GM12892 (cell line): ENCODE data around the gene FKBP14.
A peak's percentile ranks its signal among the peaks of the same experiment; 100 is the strongest.

Source experiments
- DNase-seq: peaks from one replicate; pipeline ENCODE4 v3.0.0; 2011; ENCODE audit not compliant: insufficient read length
- FAIRE-seq: peaks from 2 replicates; lab custom pipeline; 2011; peaks lifted over from hg19 to GRCh38; lab: Jason Lieb, UNC
- POLR2A ChIP-seq: IDR thresholded peaks from 2 replicates; pipeline ENCODE4 v1.6.1; 2011; ENCODE audit warnings: low read depth, low read length, control low read depth
- POLR2AphosphoS5 ChIP-seq: IDR thresholded peaks from 2 replicates; pipeline ENCODE4 v1.6.1; 2011; ENCODE audit warnings: low read depth, low read length, control low read depth
- TAF1 ChIP-seq: IDR thresholded peaks from 2 replicates; pipeline ENCODE4 v1.6.1; 2011; ENCODE audit warnings: low read depth, mild to moderate bottlenecking, control low read depth, low read length, borderline replicate concordance

Gene FKBP14

DNA sequence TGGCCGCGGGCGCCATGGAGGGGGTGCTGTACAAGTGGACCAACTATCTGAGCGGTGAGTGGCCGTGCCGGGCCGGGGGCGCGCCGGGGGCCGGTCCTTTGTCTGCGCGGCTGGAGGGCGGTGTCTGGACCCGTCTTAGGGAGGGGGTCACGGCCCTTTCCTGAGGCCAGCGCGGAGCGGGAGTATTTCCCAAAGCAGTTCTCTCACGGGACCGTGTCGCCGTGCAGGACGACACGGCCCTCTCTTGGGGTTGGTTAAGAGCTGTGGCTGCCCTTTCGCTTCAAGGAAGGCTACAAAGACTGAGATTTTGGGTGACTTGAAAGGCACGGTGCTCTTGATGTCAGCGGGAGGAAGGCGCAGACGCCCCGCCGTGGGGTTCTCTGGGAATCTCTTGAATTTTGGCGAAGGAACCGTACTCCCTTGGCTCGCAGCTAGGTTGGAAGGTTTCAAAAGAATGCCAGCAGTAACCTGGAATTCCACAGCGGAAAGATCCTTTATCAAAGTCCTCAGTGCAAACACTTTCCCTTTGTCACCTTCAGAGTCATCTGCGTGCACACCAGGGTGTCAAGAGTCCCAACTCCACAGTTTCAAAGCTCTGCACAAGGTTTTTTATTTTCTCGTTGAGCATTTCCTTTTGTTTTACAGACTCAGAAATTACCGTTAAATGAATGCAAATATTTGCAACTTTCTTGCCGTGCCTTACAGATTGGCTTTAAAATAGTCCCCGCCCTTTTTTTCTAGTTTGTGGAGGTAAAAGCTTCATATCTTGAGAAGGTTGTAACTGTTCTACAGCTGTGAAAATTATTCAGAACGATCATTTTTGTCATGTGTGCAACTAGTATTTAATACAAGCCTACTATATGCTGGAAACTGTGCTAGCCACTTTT is 2.5 kb upstream of the FKBP14 start:
- DNase-seq (peak; percentile 19), FAIRE-seq (peak; percentile 21)
- no peak for TF ChIP-seq POLR2AphosphoS5

DNA sequence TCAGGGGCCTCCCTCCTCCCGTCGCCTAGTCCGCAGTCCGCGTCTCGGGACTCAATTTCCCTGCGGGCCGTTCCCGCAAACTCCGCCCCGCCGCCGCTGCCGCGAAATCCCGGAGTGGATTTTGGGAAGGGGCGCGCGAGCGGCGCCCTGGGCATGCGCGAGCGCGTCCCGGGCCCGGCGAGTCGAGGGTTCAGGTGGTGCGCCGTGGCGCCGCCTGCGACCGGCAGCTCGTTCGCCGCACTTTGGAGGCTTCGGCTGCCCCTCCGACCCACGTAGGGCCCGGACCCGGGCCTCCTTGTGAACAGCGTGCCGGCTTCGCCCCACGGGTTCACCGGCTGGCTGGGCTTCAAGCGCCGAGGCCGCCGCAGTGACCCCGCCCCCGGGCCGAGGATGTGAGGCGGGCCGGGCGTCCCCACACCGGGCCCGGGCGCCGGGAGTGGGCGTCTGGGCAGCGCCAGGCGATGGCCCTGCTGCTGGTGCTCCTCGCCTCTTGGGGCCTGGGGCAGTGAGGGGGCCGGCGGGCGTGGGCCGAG is 1.8 kb upstream of the FKBP14 start, which contains the start of gene PLEKHA8:
TSS of gene PLEKHA8 (plus strand) at position 197 of the 533 bp plus-strand sequence. CDS start 351 bp downstream, outside the sequence.
- DNase-seq, result peak; percentile 69
- FAIRE-seq, result peak; percentile 88
- TF ChIP-seq TAF1 (no peak), POLR2A (0 out of 2 replicates have a peak, but pooled peaks have one; percentile 55)

DNA sequence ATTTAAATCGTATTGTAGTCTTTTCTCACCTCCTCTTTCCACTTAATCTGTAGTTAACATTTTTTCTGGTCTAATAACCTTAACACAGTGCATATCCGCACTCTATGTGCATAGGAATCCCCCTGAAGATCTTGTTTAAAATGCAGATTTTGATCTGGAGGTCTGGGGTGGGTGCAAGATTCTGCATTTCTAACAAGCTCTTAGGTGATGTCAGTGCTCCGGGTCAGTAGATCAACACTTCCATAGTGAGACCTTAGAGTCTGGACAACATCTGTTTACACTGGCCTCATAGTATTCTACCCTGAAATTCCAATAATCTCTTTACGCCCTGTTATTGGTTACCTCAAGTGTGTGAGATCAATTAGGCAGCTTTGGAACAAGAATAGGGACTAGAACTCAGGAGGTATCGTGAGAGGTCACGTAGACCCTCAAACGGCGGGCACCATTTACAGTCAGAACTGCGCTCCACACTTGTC is 1.3 kb upstream of the FKBP14 start:
- FAIRE-seq (no peak), DNase-seq (no peak)
- TF ChIP-seq POLR2A, result no peak; the same call in 1 of the 2 replicates
- TF ChIP-seq TAF1, result no peak
- TF ChIP-seq POLR2AphosphoS5, result no peak; the same call in 1 of the 2 replicates

DNA sequence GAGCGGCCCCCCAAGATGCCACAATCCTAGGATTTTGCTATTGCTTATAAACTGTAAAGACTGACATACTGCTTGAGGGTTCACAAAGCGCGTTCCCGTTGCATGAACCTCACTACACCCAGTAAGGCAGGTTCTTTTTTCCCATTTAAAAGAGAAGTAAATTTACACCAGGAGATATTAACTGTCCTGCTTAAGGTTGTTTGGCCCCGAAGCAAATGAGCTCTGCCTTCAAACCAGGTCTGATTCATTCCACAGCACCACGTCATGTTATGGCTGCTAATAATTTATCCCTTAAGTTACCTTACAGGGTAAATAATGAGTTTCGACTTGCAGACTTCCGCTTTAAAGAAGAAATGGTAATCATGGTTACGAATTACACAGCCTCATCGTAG is 559 bp upstream of the FKBP14 start:
- DNase-seq (no peak), FAIRE-seq (no peak)
- no peak for TF ChIP-seq POLR2AphosphoS5
- TF ChIP-seq POLR2A, result no peak
- TF ChIP-seq TAF1, result no peak

DNA sequence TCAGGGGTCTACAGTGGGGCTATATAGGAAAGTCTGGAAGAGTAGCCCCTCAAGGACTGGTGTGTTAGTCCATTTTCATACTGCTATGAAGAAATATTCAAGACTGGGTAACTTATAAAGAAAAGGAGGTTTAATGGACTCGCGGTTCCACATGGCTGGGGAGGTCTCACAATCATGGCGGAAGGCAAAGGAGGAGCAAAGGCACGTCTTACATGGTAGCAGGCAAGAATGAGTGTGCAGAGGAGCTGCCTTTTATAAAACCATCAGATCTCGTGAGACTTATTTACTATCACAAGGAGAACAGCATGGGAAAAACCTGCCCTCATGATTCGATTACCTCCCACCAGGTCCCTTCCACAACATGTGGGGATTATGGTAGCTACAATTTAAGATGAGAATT is 3.0 kb downstream of the FKBP14 start:
- FAIRE-seq, result no peak
- TF ChIP-seq TAF1, result no peak
- TF ChIP-seq POLR2A, result no peak
- TF ChIP-seq POLR2AphosphoS5, result no peak

DNA sequence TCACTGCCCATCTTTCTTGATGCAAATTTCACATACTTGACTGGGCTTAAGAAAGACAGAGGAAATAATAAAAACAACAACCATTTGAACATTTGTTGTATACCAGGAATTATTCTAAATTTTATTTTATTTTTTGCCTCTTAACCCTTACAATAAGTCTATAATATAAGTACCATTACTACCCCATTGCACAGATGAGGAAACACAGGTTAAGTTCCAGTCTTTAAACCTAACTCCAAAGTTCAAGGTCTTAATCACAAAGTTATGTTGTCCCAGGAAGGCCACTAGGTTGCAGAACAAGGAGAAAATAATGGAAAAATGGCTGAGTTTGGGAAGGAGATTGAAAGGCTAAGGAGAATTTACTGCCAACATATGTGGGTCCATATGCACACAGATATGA is 3.5 kb downstream of the FKBP14 start:
- TF ChIP-seq POLR2A (no peak), TAF1 (no peak), POLR2AphosphoS5 (no peak)
- FAIRE-seq, result no peak
- no peak for DNase-seq

More for the DNA sequence above, 3.0 kb downstream of the FKBP14 start:
- no peak for DNase-seq

DNA sequence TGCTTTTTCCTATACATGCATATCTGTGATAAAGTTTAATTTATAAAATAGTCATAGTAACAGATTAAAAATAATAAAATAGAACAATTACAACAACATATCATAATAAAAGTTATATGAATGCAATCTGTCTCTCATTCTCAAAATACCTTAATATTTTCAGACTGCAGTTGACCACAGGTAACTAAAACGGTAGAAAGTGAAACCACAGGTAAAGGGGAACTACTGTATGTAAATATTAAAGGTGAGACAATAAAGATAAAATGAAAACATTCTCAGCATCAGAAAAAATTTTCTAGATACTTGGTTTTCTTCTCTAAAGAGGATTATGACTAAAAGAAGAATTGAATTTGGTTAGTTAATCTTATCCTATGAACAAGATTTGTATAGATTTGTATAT is 6.0 kb downstream of the FKBP14 start:
- no peak for DNase-seq
- no peak for FAIRE-seq
- TF ChIP-seq POLR2A, result no peak
- TF ChIP-seq POLR2AphosphoS5, result no peak
- TF ChIP-seq TAF1, result no peak

DNA sequence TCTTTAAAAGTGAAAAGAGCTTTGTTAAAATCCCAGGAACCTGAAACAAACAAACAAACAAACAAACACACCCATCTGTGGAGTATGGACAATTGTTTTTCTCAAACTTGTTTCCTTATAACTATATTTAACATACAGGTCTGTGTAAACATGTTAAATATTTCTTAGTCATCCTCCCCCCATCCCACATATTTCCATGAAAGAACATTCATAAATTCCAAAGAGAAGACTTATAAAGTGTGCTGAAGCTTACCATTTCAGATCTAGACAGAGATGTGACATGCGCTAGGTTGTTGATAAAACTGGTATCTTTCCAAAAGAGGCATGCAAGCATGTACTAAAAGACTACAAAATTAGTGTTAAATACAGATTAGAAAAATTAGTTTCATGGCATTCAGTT is 6.5 kb downstream of the FKBP14 start:
- peak; percentile 17 for FAIRE-seq
- TF ChIP-seq POLR2AphosphoS5, result no peak
- no peak for TF ChIP-seq POLR2A
- TF ChIP-seq TAF1, result no peak
- no peak for DNase-seq

DNA sequence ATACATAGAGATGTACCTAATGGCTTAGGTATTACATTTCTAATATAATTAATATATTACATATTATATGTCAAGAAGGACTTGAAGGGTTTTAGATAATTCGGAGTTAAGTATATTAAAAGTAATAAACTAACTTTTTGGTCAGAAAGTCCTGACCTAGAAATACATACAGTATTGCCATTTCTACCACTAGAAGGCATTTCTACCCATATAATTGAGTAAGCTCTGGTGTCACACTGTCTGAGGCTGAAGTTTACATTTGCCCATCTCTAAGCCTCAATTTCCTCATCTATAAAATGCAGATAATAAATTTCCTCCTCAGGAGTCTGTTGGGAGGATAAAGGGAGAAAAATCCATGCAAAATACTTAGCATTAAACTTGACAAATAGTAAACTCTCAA is 7.1 kb downstream of the FKBP14 start:
- peak; percentile 14 for FAIRE-seq
- TF ChIP-seq POLR2A (no peak), TAF1 (no peak)
- DNase-seq, result no peak

DNA sequence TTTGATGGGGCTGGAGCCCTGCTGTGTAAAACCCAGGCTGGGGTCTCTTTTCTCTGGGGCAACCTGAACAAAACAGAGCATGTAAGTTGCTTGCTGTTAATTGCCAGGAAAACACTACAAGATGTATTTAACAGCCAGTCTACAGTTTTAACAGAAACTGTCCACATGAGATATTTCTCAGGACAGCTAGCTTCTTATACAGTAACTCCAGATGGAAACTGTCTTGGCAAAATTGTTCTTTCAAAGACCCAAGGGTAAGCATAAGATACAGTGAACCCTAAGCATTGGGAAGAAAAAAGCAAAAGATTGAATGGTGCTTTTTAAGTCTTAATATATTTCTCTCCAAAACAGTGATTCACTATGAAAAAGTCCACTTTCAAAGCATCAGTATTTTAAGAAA is 8.1 kb downstream of the FKBP14 start:
- no peak for FAIRE-seq
- DNase-seq, result no peak
- TF ChIP-seq TAF1, result no peak
- TF ChIP-seq POLR2A, result no peak
- TF ChIP-seq POLR2AphosphoS5, result no peak

DNA sequence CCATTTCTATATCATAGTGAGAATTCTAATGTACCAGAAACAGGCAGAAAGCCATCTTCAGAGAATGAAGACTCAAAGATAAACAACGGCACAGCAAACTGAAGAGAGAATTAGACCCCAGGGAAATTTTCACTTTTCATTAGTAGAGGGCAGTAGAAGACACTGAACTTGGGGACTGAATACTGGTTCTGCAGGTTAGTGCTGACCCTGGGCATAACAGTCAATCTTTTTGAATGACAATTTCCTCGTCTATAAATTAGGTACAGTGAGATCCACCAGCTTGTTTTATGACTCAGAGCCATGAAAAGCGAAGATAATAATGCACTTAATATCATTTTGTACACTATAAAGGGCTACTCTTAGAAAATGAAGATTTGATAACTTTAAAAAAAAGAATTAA is 13.7 kb downstream of the FKBP14 start:
- no peak for FAIRE-seq
- DNase-seq, result no peak
- TF ChIP-seq POLR2A (no peak), TAF1 (no peak), POLR2AphosphoS5 (no peak)

DNA sequence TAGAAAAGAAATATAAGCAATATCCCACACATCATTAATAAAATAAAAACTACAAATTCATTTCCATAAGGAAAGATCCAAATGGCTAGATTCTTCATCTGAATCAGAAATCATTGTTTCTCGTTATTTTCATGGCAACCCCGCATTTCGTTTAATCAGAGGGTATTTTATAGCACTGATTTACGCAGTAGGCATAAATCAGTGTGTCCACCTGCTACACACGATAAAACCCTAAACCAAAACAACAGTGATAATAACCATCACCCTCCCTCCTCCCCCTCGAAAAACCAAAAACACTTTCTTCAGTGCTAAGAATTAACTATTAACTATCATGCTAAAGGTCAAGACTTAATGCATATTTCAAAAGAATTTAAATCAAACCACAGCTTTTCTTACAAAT is 16.5 kb downstream of the FKBP14 start:
- no peak for TF ChIP-seq POLR2A
- TF ChIP-seq TAF1, result no peak
- TF ChIP-seq POLR2AphosphoS5, result no peak
- FAIRE-seq, result no peak
- DNase-seq, result no peak

DNA sequence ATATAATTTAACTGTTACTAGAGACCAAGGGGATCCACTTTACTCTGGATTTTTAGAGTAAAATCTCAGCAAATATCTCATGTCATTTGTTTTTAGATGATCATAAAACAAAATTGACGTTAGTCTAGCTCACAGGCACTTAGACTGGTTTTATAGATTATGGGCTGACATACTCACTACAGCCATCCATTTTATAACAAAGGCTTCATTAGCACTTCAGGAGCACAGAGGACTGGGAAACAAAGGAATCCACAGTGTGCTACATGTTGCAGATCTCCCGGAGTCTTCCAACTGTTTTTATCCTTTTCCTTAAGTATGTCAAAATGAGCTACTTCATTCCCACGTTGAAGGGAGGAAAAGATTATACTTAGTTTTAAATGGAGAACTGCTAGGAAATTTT is 21.0 kb downstream of the FKBP14 start:
- no peak for TF ChIP-seq POLR2AphosphoS5
- TF ChIP-seq POLR2A, result no peak
- no peak for TF ChIP-seq TAF1
- FAIRE-seq, result no peak
- no peak for DNase-seq
